CD4-positive, CD25-positive, alpha-beta regulatory T cell (primary cell): Measurements from ENCODE around the gene MYPOP. TPM values are rescaled to one million over a fixed set of nuclear protein-coding genes. Genes with fewer than 3 reads are reported as not detected.

ENCODE experiments used
- ATAC-seq, 2 donors: fragments of 150-1000 bp; cut with Tn5 transposase; one replicate each; pipeline ENCODE4 v1.10.0; 2021; ENCODE audit warnings: low read depth in 2 of 2, moderate number of reproducible peaks in 2 of 2, moderate library complexity in 1 of 2
- DNase-seq, 3 donors: peaks; one replicate each; pipeline versions ENCODE4 v3.0.0 to v3.0.0-alpha.2; 2012 to 2022; ENCODE audit warnings: mixed read lengths in 1 of 3
- H3K27ac ChIP-seq: one replicate; pipeline ENCODE4 v1.7.0; 2013; ENCODE audit warnings: mild to moderate bottlenecking, low read length; ENCODE audit not compliant: insufficient read depth, poor library complexity, severe bottlenecking
- H3K27me3 ChIP-seq: one replicate; pipeline ENCODE4 v1.7.0; 2013; ENCODE audit warnings: low read length; ENCODE audit not compliant: control insufficient read depth, insufficient read depth
- H3K36me3 ChIP-seq: one replicate; pipeline ENCODE4 v1.7.0; 2013; ENCODE audit warnings: mild to moderate bottlenecking, low read length, moderate library complexity; ENCODE audit not compliant: control insufficient read depth, insufficient read depth
- H3K4me1 ChIP-seq: 2 replicates; pipeline ENCODE4 v1.7.0; 2013; ENCODE audit warnings: mild to moderate bottlenecking, low read length; ENCODE audit not compliant: insufficient read depth, control insufficient read depth, poor library complexity, severe bottlenecking
- H3K4me3 ChIP-seq: one replicate; pipeline ENCODE4 v1.7.0; 2013; ENCODE audit warnings: low read depth, mild to moderate bottlenecking, low read length, moderate library complexity
- H3K9me3 ChIP-seq, 2 experiments: 1 replicate in 1 of 2; 2 replicates in 1 of 2; pipeline ENCODE4 v1.7.0; 2013; ENCODE audit warnings: low read length in 2 of 2, mild to moderate bottlenecking in 1 of 2, moderate library complexity in 1 of 2; ENCODE audit not compliant: control insufficient read depth in 2 of 2
- H3K27ac Mint-ChIP-seq, 3 donors: one replicate each; pipeline ENCODE4 v1.8.0; 2020 to 2022; ENCODE audit warnings: mild to moderate bottlenecking in 3 of 3, mixed read lengths in 3 of 3, moderate library complexity in 2 of 3
- H3K27me3 Mint-ChIP-seq: one replicate; pipeline ENCODE4 v1.8.0; 2022; ENCODE audit warnings: mild to moderate bottlenecking, mixed read lengths
- H3K36me3 Mint-ChIP-seq: one replicate; pipeline ENCODE4 v1.8.0; 2020; ENCODE audit warnings: mixed read lengths
- H3K4me1 Mint-ChIP-seq, 4 donors: one replicate each; pipeline ENCODE4 v1.8.0; 2020 to 2022; ENCODE audit warnings: mixed read lengths in 4 of 4, mild to moderate bottlenecking in 1 of 4
- H3K4me3 Mint-ChIP-seq, 4 donors: one replicate each; pipeline ENCODE4 v1.8.0; 2020 to 2022; ENCODE audit warnings: mild to moderate bottlenecking in 4 of 4, mixed read lengths in 4 of 4, moderate library complexity in 3 of 4
- H3K9me3 Mint-ChIP-seq, 7 donors: one replicate each; pipeline ENCODE4 v1.8.0; 2020 to 2022; ENCODE audit warnings: mixed read lengths in 7 of 7, mild to moderate bottlenecking in 3 of 7, moderate library complexity in 2 of 7
- polyA plus RNA-seq, 4 donors: library from polyadenylated mRNA; unstranded; fragments of 300-500 nt; fragmentation: Illumina TruSeq; gene quantifications; one replicate each; pipeline ENCODE4 v1.2.3, GENCODE V29; 2021
- total RNA-seq: library from RNA; stranded (reverse); gene quantifications from one replicate; pipeline ENCODE4 v1.2.3, GENCODE V29; 2022

The MYPOP gene
- total and polyA plus RNA-seq, 5 donors from 2014 or later: 0.17 to 8.7 (median 0.32) TPM; not detected in 1

- no peaks in the 10 kb centered on the region for H3K27me3 ChIP-seq
- Mint-ChIP-seq H3K27ac (peak within 1 kb of the TSS; percentile 92 to 96 (median 94)), H3K27me3 (peaks cover 34% of the 10 kb centered on the region), H3K4me3 (peak within 1 kb of the TSS; percentile 92 to 98 (median 94)), H3K36me3 (peaks cover 3% of the 10 kb centered on the region), H3K4me1 (peaks cover 0 to 40% (median 20%) of the 10 kb centered on the region in 4 donors), H3K9me3 (peaks cover 0 to 5% (median 0%) of the 10 kb centered on the region in 7 donors)
- no peak for ATAC-seq
- no peaks in the 10 kb centered on the region for H3K9me3 ChIP-seq
- H3K4me3 ChIP-seq: peak within 1 kb of the TSS; percentile 69
- DNase-seq: peak; percentile 36 to 60 (median 43)
- H3K4me1 ChIP-seq: peaks cover 25% of the 10 kb centered on the region
- H3K27ac ChIP-seq: no peak within 1 kb of the TSS
- H3K36me3 ChIP-seq: peaks cover 10% of the 10 kb centered on the region
Measured at GRCh38 chr19:45863840-45864628, 38.4 kb downstream of the MYPOP start, which contains the start of gene FOXA3. Gene FOXA3 (plus strand): TSS chr19:45864326. CDS start chr19:45864457, 131 bp downstream.

GRCh38 chr19:45863335-45863839 lies 39.0 kb downstream of the MYPOP start:
- ATAC-seq (no peak), DNase-seq (no peak)
- H3K27me3 ChIP-seq: no peaks in the 10 kb centered on the region
- H3K36me3 ChIP-seq: peaks cover 14% of the 10 kb centered on the region
- H3K36me3 Mint-ChIP-seq: peaks cover 4% of the 10 kb centered on the region
- peaks cover 0 to 45% (median 20%) of the 10 kb centered on the region in 4 donors for H3K4me1 Mint-ChIP-seq
- peaks cover 34% of the 10 kb centered on the region for H3K27me3 Mint-ChIP-seq
- no peaks in the 10 kb centered on the region for H3K9me3 ChIP-seq
- peak overlapping the region; percentile 92 to 96 (median 94) for H3K27ac Mint-ChIP-seq
- H3K9me3 Mint-ChIP-seq: peaks cover 0 to 5% (median 0%) of the 10 kb centered on the region in 7 donors
- H3K4me3 Mint-ChIP-seq: peak overlapping the region; percentile 92 to 98 (median 94)
- peak overlapping the region; percentile 69 for H3K4me3 ChIP-seq
- no peak overlapping the region for H3K27ac ChIP-seq
- H3K4me1 ChIP-seq: peaks cover 25% of the 10 kb centered on the region

DNA sequence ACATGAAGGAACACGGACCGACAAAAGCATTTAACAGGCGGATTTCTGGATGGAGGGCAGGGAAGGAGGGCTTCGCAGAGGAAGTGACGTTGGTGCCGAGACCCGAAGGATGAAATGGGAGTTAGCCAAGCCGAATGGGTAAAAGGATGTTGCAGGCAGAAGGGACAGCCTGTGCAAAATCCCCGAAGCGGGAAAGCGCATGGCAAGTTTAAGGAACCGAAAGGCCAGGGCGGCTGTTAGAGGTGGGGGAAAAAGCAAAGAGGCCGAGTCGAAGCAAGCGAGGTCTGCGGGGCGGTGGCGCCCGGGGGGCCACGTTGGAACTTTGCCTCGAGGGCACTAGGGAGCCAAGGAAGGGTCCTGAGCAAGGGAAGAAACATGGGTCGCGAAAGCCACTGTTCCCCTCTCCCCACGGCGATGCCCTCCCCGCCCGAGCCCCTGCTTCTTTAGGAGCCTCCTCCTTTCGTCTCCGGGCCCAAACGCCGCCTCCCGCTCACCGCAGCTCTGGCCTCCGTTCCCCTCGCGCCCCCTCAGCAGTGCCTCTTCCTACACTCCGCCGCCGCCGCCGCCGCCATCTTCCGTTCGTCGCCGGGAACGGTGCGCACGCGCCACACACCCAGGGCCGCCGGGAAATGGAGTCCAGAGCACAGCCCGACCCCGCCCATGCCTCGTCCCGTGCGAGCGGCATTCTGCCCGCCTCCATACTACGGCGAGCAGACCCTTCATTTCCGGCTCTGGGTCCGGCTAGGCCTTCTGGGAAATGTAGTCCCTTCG lies 39.7 kb downstream of the MYPOP start, which contains the start of gene SYMPK:
Gene SYMPK (minus strand): TSS at position 584 of the 771 bp plus-strand sequence. CDS start 8,652 bp downstream, outside the sequence.
- Mint-ChIP-seq H3K27me3 (peaks cover 34% of the 10 kb centered on the region), H3K4me3 (peak within 1 kb of the TSS; percentile 92 to 98 (median 94)), H3K4me1 (peaks cover 0 to 50% (median 25%) of the 10 kb centered on the region in 4 donors), H3K36me3 (peaks cover 8% of the 10 kb centered on the region), H3K9me3 (peaks cover 0 to 5% (median 0%) of the 10 kb centered on the region in 7 donors), H3K27ac (peak within 1 kb of the TSS; percentile 92 to 96 (median 94))
- Histone ChIP-seq H3K9me3 (no peaks in the 10 kb centered on the region), H3K4me3 (peak within 1 kb of the TSS; percentile 94), H3K4me1 (peaks cover 25% of the 10 kb centered on the region), H3K27me3 (no peaks in the 10 kb centered on the region), H3K36me3 (peaks cover 16% of the 10 kb centered on the region), H3K27ac (peak within 1 kb of the TSS; percentile 88)
- peak; percentile 98 to 99 (median 99) for DNase-seq
- ATAC-seq: peak; percentile 99

- H3K27ac Mint-ChIP-seq: peak overlapping the region; percentile 92 to 96 (median 94)
- H3K36me3 Mint-ChIP-seq: peaks cover 8% of the 10 kb centered on the region
- H3K4me3 Mint-ChIP-seq: peak overlapping the region; percentile 92 to 98 (median 94)
- peak overlapping the region; percentile 94 for H3K4me3 ChIP-seq
- H3K27me3 ChIP-seq: no peaks in the 10 kb centered on the region
- peaks cover 0 to 50% (median 25%) of the 10 kb centered on the region in 4 donors for H3K4me1 Mint-ChIP-seq
- DNase-seq: no peak
- H3K9me3 ChIP-seq: no peaks in the 10 kb centered on the region
- ATAC-seq: no peak
- peak overlapping the region; percentile 88 for H3K27ac ChIP-seq
- peaks cover 0 to 5% (median 0%) of the 10 kb centered on the region in 7 donors for H3K9me3 Mint-ChIP-seq
- H3K4me1 ChIP-seq: peaks cover 25% of the 10 kb centered on the region
- H3K27me3 Mint-ChIP-seq: peaks cover 30% of the 10 kb centered on the region
- peaks cover 16% of the 10 kb centered on the region for H3K36me3 ChIP-seq
Measured at GRCh38 chr19:45862271-45862563, 40.2 kb downstream of the MYPOP start.

- peaks cover 8% of the 10 kb centered on the region for H3K36me3 Mint-ChIP-seq
- no peak for ATAC-seq
- H3K4me3 Mint-ChIP-seq: peak overlapping the region; percentile 66 to 78 (median 71)
- Histone ChIP-seq H3K27me3 (no peaks in the 10 kb centered on the region), H3K27ac (peak overlapping the region; percentile 15), H3K36me3 (peaks cover 19% of the 10 kb centered on the region), H3K9me3 (no peaks in the 10 kb centered on the region), H3K4me3 (no peak overlapping the region), H3K4me1 (peaks cover 25% of the 10 kb centered on the region)
- peaks cover 21% of the 10 kb centered on the region for H3K27me3 Mint-ChIP-seq
- no peak for DNase-seq
- peak overlapping the region in 1 of 3 donors; percentile 35 for H3K27ac Mint-ChIP-seq
- H3K4me1 Mint-ChIP-seq: peaks cover 0 to 55% (median 25%) of the 10 kb centered on the region in 4 donors
- H3K9me3 Mint-ChIP-seq: peaks cover 0 to 5% (median 0%) of the 10 kb centered on the region in 7 donors
Measured at GRCh38 chr19:45860359-45861259, 41.8 kb downstream of the MYPOP start.

GRCh38 chr19:45854167-45854778 lies 48.1 kb downstream of the MYPOP start:
- no peak for ATAC-seq
- no peaks in the 10 kb centered on the region for H3K9me3 Mint-ChIP-seq
- H3K36me3 ChIP-seq: peaks cover 60% of the 10 kb centered on the region

More at GRCh38 chr19:45854167-45854778, 48.1 kb downstream of the MYPOP start:
- DNase-seq: no peak
- H3K27ac ChIP-seq: no peak overlapping the region
- Mint-ChIP-seq H3K27me3 (no peaks in the 10 kb centered on the region), H3K4me3 (no peak overlapping the region), H3K27ac (no peak overlapping the region), H3K4me1 (peaks cover 0 to 15% (median 6%) of the 10 kb centered on the region in 4 donors), H3K36me3 (peaks cover 28% of the 10 kb centered on the region)
- no peak overlapping the region for H3K4me3 ChIP-seq
- H3K4me1 ChIP-seq: no peaks in the 10 kb centered on the region
- no peaks in the 10 kb centered on the region for H3K27me3 ChIP-seq
- no peaks in the 10 kb centered on the region for H3K9me3 ChIP-seq
